Activated CD8-positive, alpha-beta memory T cell treated with anti-CD3 and anti-CD28 coated beads for 1 hour (primary cell): ENCODE results near the gene CFAP97D2.
"Not testable (repeated sequence)": the region's sequence is repeated elsewhere in the genome, so short reads cannot be mapped to it uniquely, and the experiment has no call there.

Experiments
- DNase-seq, 2 donors: peaks; one replicate each; pipeline ENCODE4 v3.0.0-alpha.2; 2020; ENCODE audit warnings: low read depth in 1 of 2; ENCODE audit errors: extremely low read depth in 1 of 2

The CFAP97D2 gene

DNA sequence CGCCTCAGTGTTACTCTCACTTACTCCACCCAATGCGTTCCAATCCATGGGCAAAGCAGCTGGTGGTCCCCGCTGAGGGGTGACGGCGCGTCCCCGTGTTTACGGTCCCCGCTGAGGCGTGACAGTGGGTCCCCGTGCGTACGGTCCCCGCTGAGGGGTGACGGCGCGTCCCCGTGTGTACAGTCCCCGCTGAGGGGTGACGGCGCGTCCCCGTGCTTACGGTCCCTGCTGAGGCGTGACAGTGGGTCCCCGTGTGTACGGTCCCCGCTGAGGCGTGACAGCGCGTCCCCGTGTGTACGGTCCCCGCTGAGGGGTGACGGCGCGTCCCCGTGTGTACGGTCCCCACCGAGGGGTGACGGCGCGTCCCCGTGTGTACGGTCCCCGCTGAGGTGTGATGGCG lies 19.5 kb downstream of the CFAP97D2 start:
- no peak for DNase-seq

DNA sequence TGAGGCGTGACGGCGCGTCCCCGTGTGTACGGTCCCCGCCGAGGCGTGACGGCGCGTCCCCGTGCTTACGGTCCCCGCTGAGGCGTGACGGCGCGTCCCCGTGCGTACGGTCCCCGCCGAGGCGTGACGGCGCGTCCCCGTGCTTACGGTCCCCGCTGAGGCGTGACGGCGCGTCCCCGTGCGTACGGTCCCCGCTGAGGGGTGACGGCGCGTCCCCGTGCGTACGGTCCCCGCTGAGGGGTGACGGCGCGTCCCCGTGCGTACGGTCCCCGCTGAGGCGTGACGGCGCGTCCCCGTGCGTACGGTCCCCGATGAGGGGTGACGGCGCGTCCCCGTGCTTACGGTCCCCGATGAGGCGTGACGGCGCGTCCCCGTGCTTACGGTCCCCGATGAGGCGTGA lies 20.5 kb downstream of the CFAP97D2 start:
- not testable (repeated sequence) for DNase-seq

DNA sequence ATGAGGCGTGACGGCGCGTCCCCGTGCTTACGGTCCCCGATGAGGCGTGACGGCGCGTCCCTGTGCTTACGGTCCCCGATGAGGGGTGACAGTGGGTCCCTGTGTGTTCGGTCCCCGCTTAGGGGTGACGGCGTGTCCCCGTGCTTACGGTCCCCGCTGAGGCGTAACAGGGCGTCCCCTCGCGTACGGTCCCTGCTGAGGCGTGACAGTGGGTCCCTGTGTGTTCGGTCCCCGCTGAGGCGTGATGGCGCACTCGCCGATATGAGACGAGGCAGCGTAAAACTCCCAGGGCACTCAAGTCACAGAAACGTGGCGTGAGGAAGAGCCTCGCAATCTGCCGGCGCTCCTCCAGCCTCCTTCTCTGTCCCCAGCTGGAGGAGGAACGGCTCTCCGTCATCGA lies 20.9 kb downstream of the CFAP97D2 start:
- DNase-seq: no peak

DNA sequence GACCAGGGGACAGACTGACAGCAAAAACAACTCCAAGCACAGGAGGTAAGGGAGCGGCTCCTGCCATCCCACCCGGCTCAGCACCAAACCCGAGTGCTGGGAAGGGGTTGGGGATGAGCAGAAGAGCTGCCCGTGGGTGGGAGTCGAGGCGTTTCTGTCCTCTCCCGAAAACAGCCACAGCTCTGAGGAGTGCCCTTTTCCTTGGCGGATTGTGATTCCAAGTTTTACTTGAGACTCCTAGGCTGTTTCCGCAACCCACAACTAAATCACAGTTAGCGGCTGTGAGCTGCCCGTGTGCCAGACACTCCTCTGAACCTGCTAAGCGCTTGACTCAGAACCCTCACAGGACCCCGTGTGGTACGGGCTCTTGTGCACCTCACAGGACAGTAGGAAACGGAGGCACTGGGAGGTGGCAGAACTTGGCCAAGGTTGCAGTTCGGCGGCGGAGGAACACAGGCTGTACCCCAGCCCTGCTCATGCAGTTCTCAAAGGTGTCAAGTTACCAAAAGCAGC lies 21.4 kb downstream of the CFAP97D2 start:
- no peak for DNase-seq

DNA sequence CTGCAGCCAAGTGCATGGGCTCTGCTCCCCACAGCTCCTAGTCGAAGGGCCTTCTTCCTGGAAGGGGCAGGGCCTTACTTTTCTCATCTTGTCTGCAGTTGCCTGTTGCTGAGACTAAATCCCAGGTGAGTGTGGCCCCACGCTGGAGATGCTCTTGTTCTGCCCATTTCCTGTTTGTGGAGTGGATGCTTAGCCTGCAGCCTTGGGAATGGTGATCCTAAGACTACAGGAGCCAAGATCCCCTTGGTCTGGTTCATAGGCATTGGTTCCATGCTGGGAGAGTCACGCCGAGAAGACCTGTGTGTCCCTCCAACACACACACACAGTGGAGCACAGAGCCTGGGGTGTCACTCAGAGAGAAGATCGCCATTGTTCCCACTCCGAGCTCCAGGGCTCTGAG lies 23.5 kb downstream of the CFAP97D2 start:
- DNase-seq: no peak

DNA sequence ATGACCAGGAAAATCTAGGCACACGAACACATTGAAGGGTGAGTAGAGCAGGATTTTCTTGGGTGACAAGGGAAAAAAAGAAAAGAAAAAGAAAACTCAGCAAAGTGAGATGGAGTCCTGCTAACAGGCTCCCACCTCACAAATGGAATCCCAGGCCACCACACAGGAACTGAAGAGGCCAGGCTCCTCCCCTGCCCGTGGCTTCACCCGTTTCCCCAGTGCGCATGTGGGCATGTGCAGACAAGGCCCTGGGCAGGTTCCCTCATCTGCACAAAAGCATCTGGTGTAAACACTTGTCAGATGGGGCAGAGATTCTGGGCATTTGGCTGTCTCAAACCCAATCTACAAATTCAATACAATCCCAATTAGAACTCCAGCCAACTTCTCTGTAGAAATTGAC lies 24.5 kb downstream of the CFAP97D2 start:
- no peak for DNase-seq

DNA sequence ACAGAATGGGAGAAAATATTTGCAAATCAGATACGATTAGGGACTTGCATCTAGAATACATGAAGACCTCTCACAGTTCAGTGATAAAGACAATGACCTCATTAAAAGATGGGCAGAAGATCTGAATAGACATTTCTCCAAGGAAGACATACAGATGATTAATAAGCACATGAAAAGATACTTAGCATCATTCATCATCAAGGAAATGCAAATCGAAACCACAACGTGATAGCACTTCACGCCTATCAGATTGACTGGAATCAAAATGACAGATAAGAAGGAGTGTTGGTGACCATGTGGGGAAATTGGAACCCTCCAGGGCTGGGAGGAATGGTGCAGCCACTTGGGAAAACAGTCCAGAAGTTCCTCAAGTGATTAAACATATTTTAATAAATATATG lies 25.8 kb downstream of the CFAP97D2 start:
- DNase-seq: no peak

DNA sequence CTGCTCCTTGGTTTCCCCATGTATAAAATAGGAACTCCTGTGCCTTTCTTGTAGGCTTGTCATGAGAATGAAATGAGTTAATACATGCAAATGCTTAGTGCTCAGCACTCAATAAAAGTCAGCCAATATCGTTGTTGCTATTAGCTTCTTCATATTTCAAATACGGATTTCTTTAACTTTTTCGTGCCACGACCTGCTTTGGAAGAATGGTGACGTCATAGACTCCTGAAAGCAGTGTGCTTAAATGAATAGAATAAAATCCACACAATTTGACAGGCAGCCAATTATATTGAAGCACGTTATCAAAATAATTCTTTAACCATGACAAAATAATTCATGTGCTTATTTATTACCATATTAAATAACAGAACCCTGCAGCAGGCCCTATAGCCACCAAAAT lies 29.1 kb downstream of the CFAP97D2 start:
- no peak for DNase-seq

DNA sequence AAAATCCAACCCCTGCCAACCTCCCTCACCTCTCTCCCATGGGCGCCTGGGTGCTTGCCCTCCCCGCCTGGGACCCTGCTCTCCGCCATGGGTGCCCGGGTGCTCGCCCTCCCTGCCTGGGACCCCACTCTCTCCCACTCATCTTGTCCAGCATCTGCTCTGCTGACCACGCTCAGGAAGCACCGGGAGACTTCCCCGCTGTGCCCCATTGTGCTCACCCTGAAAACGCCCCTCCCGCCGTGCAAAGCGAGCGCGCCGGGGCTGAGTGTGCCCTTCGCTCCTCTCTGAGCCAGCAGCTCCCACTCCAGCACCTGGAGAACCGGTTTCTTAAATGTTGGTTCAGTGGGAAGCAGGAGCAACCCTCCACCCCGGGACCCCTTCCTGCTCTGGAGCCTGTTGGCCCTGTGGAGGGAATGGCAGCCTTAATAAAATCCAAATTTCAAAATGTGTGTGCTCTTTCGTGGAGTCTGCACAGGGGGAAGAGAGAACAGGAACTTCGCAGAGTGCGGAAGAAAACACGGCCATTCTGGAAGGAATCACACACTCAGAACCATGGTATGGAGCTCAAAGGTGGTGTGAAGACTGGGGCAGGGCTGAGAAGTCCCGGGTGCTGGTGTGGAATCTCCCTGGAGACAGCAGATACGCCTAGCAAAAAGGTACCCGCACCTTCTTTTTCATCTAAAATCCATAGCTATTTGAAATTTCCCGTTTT lies 32.5 kb downstream of the CFAP97D2 start:
- DNase-seq: no peak

DNA sequence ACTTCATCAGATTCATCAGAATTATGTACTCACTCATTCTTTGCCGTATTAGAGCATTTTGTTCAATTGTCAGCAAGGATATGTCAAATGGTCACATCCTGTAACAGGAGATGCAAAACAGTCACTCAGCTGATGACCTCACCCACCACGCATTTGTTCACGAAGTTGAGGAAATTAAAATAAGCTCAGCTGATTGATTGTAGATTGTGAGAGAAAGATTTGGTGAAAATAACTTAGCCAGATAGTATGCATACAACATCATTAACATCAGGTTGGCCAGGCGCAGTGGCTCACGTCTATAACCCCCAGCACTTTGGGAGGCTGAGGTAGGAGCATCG lies 33.1 kb downstream of the CFAP97D2 start:
- no peak for DNase-seq

DNA sequence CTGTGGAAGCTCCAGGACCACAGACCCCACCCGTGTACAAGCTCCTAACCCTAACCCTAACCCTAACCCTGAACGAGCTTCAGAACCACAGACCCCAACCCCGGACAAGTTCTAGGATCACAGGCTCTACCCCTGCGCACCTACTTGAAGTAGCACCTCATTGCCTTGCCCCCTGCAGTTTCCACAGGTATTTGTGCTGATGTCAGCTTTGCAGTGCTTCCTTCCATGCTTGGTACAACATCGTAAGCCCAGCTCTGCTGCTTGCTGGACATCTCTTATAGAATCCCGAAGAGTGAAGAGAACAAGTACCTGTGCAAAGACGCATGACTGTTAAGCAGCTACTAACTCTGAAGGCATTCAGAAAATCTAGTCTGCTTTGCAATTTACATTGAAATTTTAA lies 34.9 kb downstream of the CFAP97D2 start:
- DNase-seq: no peak

DNA sequence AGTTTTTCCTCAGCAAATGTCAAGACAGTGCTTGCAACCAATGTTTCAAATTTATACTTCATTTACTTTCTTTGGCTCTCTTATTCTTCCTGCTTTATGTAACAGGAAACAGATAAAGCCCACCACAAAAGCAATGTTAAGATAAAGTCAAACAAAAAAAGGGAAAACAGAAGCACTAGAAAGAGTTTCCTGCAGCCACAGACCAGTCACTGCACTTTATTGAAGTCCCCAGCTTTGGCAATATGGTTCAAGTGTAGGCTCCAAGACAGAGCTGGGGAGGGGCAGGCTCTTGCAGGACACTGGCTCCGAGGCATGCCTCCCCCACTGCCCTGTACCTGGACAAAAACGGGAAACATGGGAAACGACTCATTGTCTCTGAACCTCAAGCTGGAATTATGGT lies 40.3 kb downstream of the CFAP97D2 start:
- DNase-seq: no peak

DNA sequence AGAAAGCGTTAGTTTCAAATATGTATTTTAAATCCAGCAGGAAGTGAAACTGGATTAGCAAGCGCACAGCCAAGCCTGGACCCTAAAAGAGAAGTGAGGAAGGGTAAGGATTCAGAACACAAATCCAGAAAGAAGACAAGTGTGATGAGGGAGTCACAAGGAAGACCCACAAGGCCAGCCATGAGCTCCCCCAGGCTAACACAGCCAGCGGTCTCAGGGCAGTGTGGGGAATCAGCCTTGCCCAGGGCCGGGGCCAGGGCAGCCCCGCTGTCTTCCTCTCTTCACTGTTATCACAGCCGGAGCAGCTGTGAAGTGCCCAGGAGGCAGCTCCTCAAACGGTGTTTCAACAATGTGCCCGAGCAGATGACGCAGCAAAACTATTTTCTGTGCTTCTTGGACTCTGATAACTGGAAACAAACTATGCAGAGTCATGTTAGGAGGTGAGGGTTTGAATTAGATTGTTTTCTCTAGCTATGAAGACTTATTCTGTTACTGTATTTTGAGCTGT lies 43.5 kb downstream of the CFAP97D2 start:
- DNase-seq: no peak

DNA sequence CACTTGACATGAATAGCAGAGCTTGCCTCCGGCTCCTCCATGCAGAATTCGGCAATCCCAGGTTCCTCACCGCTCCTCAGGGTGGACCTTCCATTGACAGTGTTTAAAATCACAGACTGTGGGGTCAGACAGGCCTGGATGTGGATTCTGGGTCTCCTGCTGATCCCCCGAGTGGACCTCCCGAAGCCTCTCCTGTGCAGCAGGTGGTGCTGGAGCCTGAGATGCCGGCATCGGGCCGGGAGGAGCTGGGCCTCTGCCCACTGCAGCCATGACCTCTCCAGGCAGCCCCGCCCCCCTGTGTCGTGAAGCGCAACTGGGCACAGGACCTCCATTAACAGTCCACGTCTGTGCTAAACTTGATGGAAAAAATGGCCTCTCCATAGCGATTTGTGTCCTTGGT lies 45.1 kb downstream of the CFAP97D2 start:
- no peak for DNase-seq

DNA sequence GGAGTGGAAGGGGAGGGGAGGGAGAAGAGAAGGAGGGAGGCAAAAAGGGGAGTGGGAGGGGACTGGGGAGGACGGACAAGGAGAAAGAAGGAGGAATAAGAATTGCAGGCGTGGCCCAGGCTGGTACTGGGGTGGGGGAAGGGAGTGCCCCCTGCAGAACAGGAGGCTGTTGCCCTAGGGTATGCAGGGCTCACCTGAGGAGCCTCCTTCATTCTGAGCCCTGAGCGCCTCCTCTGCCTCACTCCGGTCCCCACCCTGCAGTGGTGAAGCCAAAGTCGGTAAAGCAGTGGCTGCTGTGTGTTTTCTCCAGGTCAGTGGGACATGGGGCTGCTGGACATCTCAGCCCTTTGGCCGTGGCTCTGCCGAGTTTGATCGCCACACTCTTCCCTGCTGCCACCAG lies 46.6 kb downstream of the CFAP97D2 start:
- DNase-seq: no peak

DNA sequence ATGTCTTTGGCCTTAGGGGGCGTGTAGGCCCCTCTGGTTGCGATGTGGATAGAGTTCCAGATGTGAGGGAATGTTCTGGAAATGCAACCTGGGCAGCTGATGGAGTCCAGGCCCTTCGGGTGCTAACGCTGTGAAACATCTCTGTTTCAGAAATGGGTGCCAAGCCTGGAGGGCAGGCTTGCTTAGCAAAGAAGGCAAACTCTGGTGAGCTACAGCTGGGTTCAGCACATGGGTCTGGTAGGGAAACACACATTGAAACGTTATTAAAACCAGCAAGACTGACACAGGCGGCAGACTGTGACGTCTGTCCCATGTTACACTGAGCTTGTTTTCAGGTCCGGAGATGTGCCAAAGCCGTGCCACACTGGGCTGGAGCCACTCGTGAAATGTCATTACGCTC lies 47.0 kb downstream of the CFAP97D2 start:
- no peak for DNase-seq

DNA sequence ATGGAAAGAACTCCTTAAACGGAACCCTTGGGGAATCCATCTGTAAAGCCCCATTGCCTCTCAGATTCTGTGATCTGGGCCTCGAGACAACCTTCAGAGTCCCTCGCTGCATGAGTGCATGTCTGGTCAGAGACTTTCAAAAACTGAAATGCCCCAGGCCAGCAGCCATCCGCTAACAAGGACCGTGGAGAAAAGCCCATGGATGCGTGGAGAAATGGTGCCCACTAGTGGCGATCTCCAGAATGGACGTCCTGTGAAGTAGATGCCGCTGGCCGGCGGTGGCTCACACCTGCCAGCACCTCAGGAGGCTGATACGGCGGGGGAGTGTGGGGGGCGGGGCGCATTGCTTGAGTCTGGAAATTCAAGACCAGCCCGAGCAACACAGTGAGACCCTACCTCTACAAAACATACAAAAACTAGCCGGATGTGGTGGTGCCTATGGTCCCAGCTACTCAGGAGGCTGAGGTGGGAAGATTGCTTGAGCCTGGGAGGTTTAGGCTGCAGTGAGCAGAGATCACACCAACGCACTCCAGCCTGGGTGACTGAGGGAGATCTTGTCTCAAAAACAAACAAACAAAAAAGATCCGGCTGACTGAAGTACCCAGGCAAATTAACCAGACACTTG lies 47.8 kb downstream of the CFAP97D2 start:
- DNase-seq: peak; percentile 65 to 75

DNA sequence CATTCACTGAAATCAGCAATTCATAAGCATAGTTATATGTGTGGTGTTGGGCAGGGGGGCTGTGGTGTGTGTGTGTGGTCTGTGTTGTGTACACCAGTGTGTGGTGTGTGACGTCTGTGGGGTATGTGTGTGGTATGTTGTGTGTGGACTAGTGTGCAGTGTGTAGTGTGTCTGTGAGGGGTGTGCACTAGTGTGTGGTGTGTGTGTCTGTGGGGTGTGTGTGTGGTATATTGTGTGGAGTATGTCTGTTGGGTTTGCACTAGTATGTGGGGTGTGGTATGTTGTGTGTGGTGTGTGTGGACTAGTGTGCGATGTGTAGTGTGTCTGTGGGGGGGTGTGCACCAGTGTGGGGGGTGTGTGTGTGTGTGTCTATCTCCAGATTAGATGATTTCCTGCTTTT lies 48.5 kb downstream of the CFAP97D2 start:
- no peak for DNase-seq

DNA sequence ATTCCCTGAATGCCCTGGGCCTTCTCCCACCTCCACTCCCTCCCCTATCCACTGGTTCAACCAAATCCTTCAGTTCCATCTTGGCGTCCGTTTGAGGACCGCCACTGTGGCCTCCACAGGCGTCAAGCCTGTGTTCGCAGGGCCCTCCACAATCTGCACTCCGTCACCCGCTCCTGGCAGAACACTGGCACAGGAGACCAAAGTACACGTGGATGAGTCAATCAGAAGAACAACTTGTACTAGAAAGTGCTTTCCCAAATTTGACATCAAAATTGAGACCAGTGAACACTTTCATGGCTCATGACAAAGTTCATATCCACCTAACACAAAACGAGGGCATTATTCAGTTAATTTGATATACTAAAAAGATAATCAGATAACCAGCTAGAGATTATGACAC lies 49.1 kb downstream of the CFAP97D2 start:
- no peak for DNase-seq

DNA sequence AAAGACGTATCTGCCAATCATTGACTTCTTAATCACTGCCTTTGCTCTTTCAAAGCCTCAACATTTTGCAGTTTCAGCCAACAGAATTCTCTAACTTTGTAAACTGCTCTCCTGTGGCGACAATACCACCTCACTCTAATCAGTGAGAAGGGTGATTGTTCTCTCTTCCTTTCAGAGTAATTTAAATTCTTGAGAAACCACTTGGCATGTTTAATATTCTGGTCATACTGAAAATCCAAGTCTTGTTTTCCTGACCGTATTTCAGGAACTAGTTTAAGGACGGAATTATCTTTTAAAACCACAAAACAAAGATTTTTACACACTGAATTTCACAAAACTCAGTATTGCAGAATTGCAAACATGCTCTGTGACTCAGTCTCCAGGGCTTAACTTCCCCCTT lies 50.4 kb downstream of the CFAP97D2 start:
- no peak for DNase-seq

DNA sequence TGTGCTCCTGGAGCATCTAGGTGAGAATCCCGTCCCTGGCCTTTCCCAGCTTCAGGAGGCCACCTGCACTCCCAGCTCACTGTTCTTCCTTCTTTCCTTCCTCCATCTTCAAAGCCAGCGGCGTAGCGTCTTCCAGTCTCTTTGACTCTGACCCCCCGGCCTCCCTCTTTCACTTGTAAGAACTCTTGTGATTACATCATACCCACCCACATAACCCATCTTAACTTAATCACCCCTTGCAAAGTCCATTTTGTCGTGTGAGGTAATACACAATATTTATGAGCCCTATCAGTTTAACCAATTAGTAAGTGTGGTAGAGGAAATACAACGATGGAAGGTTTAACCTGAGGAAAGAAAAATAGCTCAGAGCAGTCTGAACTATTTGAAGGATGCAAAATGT lies 51.1 kb downstream of the CFAP97D2 start:
- DNase-seq: no peak

DNA sequence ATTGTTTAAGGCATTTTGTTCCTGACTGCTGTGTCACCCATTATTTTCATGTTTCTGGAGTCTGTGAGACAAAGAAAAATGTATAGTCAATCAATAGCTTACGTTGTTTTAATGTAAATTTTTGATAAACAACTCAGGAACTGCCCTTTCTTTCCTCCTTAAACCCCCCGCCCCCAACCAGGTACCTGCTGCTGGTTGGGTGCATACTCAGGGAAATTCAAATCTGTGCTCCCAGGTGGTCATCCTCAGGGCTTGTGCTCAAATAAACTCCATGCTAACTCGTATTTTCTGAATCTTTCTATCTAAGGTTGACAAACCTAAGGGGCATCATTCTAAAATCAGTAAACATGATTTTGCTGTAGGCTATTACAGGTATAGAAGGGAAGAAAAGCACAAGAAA lies 51.5 kb downstream of the CFAP97D2 start:
- no peak for DNase-seq

DNA sequence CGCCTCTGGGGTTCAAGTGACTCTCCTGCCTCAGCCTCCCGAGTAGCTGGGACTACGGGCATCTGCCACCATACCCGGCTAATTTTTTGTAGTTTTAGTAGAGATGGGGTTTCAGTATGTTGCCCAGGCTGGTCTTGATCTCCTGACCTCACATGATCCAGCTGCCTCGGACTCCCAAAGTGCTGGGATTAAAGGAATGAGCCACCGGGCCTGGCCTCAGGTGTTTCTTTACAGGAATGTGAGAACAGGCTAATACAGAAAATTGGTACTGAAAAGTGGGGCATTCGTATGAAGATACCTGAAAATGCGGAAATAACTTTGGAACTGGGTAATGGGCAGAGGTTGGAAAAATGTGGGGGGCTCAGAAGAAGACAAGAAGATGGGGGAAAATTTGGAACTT lies 52.8 kb downstream of the CFAP97D2 start:
- no peak for DNase-seq
